Body of pancreas (tissue), 4 donors: Measurements from ENCODE around the gene UBXN6. TPM values are rescaled to one million over a fixed set of nuclear protein-coding genes. Genes with fewer than 3 reads are reported as not detected.

Experiments
- ATAC-seq: fragments of 150-250 bp; one replicate; pipeline ENCODE4 v1.9.1; 2016
- DNase-seq, 4 donors: peaks; one replicate each; pipeline ENCODE4 v3.0.0-alpha.2; 2019
- H3K27ac ChIP-seq, 4 donors: fragments of 200-600 bp; sonication (generic); 1 replicate in 3 of 4; 2 replicates in 1 of 4; pipeline versions ENCODE4 v1.5.1 to v1.6.1; 2016 to 2019; ENCODE audit warnings: mild to moderate bottlenecking in 1 of 4, mixed read lengths in 1 of 4, moderate library complexity in 1 of 4
- H3K27me3 ChIP-seq, 2 donors: fragments of 200-600 bp; sonication (generic); one replicate each; pipeline ENCODE4 v1.6.0; 2016; ENCODE audit warnings: mild to moderate bottlenecking in 1 of 2
- H3K36me3 ChIP-seq, 2 donors: fragments of 200-600 bp; sonication (generic); replicated peaks in 1 of 2; 2 replicates each; pipeline ENCODE4 v1.5.1; 2016; ENCODE audit warnings: low read depth in 2 of 2; ENCODE audit not compliant: insufficient read depth in 1 of 2
- H3K4me1 ChIP-seq: fragments of 200-600 bp; sonication (generic); one replicate; pipeline ENCODE4 v1.6.0; 2016
- H3K4me3 ChIP-seq, 2 donors: fragments of 200-600 bp; sonication (generic); 1 replicate in 1 of 2; 2 replicates in 1 of 2; pipeline ENCODE4 v1.5.1; 2016 to 2019
- H3K9me3 ChIP-seq, 3 donors: fragments of 200-600 bp; sonication (generic); 1 replicate in 2 of 3; 2 replicates in 1 of 3; pipeline ENCODE4 v1.5.1; 2016
- POLR2A ChIP-seq, 3 donors: fragments of 450-650 bp; IDR thresholded peaks; one replicate each; pipeline ENCODE4 v1.6.1; 2016; ENCODE audit warnings: antibody characterized with exemption in 3 of 3, mild to moderate bottlenecking in 2 of 3
- WGBS, 2 donors: methylation state at CpG; one replicate each; pipeline ENCODE4 v1.1.5; 2017; 5-methylcytosine and 5-hydroxymethylcytosine counted together
- intact Hi-C: fragments of 100-400 bp; cut with DNase I; formaldehyde crosslinking; loops from one replicate; pipeline ENCODE4 v1.15.1; 2023
- total RNA-seq, 2 donors: library from RNA; depleted of rRNA; stranded (reverse); fragments of >200 nt; gene quantifications; one replicate each; pipeline ENCODE4 v1.1.0, GENCODE V29; 2016
- TF ChIP-seq, protein P1 (sequence below), 7 experiments: fragments of 450-650 bp in 4 of 7; fragments of 200-600 bp in 3 of 7; sonication (generic) in 3 of 7; IDR thresholded peaks; one replicate each; pipeline ENCODE4 v1.5.1; 2016 to 2019; ENCODE audit warnings: antibody characterized with exemption in 7 of 7

UBXN6 gene
- total RNA-seq, 2 donors from 2014 or later: 64.6 to 107 TPM

DNA sequence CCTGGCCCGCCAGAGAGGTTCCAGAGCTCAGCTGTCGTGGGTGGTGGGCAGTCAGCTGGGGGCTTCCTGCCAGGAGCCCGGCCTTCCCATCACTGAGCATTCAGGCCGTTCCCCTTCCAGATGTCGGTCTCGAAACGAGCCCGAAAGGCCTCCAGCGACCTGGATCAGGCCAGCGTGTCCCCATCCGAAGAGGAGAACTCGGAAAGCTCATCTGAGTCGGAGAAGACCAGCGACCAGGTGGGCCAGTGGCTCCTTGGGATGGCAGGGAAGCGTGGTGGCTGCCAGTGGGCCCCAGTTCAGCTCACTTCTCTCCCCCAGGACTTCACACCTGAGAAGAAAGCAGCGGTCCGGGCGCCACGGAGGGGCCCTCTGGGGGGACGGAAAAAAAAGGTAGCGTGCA is 33.9 kb upstream of the UBXN6 start:
- intact Hi-C loops: no loop called here
- Histone ChIP-seq H3K27me3 (no peaks in the 10 kb centered on the region), H3K4me1 (no peaks in the 10 kb centered on the region), H3K9me3 (no peaks in the 10 kb centered on the region), H3K36me3 (peaks cover 9 to 10% of the 10 kb centered on the region in 2 donors), H3K27ac (no peak overlapping the region), H3K4me3 (no peak overlapping the region)
- WGBS, 2 donors: 90 to 98% methylated on average over 12 to 21 of the region's 21 CpGs
- TF ChIP-seq POLR2A (IDR thresholded peaks at IDR 0.05): no peak
- TF ChIP-seq, protein P1, sequence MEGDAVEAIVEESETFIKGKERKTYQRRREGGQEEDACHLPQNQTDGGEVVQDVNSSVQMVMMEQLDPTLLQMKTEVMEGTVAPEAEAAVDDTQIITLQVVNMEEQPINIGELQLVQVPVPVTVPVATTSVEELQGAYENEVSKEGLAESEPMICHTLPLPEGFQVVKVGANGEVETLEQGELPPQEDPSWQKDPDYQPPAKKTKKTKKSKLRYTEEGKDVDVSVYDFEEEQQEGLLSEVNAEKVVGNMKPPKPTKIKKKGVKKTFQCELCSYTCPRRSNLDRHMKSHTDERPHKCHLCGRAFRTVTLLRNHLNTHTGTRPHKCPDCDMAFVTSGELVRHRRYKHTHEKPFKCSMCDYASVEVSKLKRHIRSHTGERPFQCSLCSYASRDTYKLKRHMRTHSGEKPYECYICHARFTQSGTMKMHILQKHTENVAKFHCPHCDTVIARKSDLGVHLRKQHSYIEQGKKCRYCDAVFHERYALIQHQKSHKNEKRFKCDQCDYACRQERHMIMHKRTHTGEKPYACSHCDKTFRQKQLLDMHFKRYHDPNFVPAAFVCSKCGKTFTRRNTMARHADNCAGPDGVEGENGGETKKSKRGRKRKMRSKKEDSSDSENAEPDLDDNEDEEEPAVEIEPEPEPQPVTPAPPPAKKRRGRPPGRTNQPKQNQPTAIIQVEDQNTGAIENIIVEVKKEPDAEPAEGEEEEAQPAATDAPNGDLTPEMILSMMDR (IDR thresholded peaks at IDR 0.05): no peak
- ATAC-seq: no peak
- DNase-seq: no peak

DNA sequence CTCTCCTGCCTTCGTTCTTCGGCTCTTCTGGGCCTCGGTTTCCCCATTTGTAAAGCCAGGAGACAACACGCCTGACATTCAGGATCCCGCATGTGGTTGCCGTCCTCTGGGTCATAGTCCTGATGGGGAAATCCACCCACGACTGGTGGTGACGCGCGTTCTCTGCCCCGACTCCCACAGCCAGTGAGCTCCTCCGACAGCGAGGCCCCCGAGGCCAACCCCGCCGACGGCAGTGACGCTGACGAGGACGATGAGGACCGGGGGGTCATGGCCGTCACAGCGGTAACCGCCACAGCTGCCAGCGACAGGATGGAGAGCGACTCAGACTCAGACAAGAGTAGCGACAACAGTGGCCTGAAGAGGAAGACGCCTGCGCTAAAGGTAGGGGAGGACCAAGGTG is 30.9 kb upstream of the UBXN6 start:
- no peak for ATAC-seq
- H3K9me3 ChIP-seq: no peaks in the 10 kb centered on the region
- H3K36me3 ChIP-seq: peaks cover 0 to under 1% of the 10 kb centered on the region in 2 donors
- no peak overlapping the region for H3K27ac ChIP-seq
- H3K27me3 ChIP-seq: no peaks in the 10 kb centered on the region
- no peak for TF ChIP-seq POLR2A (IDR thresholded peaks at IDR 0.05)
- TF ChIP-seq, protein P1 (IDR thresholded peaks at IDR 0.05): no peak
- no peak overlapping the region for H3K4me3 ChIP-seq
- no peak for DNase-seq
- 89 to 92% methylated on average over 27 to 29 of the region's 29 CpGs for WGBS, 2 donors
- H3K4me1 ChIP-seq: no peaks in the 10 kb centered on the region
- intact Hi-C loops: no loop called here

DNA sequence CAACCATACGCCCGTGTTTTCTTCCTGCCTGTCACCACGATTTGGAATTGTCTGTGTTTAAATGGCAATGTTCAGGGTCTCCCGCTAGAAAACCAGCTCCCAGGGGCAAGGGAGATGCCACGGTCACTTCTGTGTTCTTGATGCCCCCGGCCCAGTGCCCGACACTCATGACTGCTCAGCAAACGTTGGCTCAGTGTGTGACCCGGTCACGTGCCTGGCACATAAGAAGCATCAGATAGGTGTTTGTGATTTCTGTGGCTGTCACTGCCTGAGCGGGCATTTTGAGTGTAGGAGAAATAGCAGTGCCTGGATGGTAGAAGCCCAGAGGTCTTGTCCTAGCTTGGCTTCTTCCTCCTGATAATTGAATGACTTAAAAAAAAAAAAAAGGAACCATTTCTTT is 30.0 kb upstream of the UBXN6 start:
- H3K4me1 ChIP-seq: no peaks in the 10 kb centered on the region
- intact Hi-C loops: no loop called here
- no peak for TF ChIP-seq POLR2A (IDR thresholded peaks at IDR 0.05)
- TF ChIP-seq, protein P1 (IDR thresholded peaks at IDR 0.05): no peak
- no peaks in the 10 kb centered on the region for H3K9me3 ChIP-seq
- WGBS, 2 donors: 83 to 86% methylated on average over 6 to 11 of the region's 11 CpGs
- ATAC-seq (no peak), DNase-seq (no peak)
- H3K27ac ChIP-seq: no peak overlapping the region
- no peaks in the 10 kb centered on the region for H3K27me3 ChIP-seq
- H3K4me3 ChIP-seq: no peak overlapping the region
- peaks cover 0 to 3% of the 10 kb centered on the region in 2 donors for H3K36me3 ChIP-seq

DNA sequence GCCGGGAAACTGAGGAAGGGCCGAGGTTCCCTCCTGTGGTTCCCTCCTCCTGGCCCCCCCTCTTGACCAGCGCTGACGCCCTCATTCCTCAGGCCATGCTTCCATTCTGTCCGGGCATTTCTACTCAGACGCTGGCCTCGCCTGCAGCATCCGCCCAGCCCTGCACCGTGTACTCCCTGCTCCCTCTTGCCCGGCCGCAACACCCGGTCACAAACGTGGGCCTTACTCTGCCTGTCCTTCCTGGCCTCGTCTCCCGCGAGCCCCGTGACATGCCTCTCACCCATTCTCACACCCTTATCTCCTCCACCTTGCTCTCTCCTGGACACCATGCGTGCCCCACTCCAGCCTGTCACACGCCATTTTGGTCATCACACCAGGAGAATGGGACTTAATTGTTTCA is 25.8 kb upstream of the UBXN6 start:
- no peaks in the 10 kb centered on the region for H3K9me3 ChIP-seq
- no peak overlapping the region for H3K27ac ChIP-seq
- ATAC-seq: no peak
- H3K4me3 ChIP-seq: no peak overlapping the region
- intact Hi-C loops: no loop called here
- TF ChIP-seq POLR2A (IDR thresholded peaks at IDR 0.05): no peak
- TF ChIP-seq, protein P1 (IDR thresholded peaks at IDR 0.05): no peak
- H3K27me3 ChIP-seq: no peaks in the 10 kb centered on the region
- no peaks in the 10 kb centered on the region for H3K4me1 ChIP-seq
- H3K36me3 ChIP-seq: peaks cover 0 to 3% of the 10 kb centered on the region in 2 donors
- WGBS, 2 donors: 93 to 94% methylated on average over 18 of the region's 19 CpGs
- no peak for DNase-seq

DNA sequence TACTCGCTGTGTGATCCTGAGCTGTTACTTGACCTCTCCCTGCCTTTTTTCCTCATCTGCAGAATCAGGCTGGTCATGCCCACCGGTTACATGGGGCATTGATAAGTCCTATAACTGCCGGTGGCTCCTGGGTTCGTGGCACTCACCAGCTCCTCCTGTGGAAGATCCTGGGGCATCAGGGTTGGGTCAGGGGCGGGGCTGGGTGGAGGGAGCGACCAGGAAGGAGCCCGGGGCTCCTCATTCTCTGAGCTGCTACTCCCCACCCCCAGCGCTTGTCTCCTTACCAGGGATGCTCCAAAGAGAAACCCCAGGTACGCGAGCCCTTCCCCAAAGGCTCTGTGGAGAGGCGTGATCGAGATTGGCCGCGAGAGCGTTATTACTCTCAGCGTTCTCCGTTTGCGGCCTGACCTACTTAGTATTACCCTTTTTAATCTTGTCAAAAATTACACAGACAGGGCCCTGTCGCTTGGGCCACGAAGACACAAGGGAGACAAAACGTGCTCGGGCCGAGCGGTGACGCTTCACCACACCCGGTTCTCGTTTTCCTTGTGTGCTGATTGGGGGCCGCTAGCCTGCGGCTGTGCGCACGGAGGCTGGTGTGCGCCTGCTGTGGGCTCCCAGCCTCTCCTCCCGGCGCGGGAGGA is 25.2 kb upstream of the UBXN6 start:
- DNase-seq (no peak), ATAC-seq (no peak)
- H3K36me3 ChIP-seq: peaks cover 0 to 3% of the 10 kb centered on the region in 2 donors
- no peak overlapping the region for H3K4me3 ChIP-seq
- H3K27me3 ChIP-seq: no peaks in the 10 kb centered on the region
- H3K27ac ChIP-seq: no peak overlapping the region
- H3K4me1 ChIP-seq: no peaks in the 10 kb centered on the region
- WGBS, 2 donors: 89 to 96% methylated on average over 31 to 35 of the region's 35 CpGs
- TF ChIP-seq, protein P1 (IDR thresholded peaks at IDR 0.05): no peak
- TF ChIP-seq POLR2A (IDR thresholded peaks at IDR 0.05): no peak
- intact Hi-C loops: no loop called here
- H3K9me3 ChIP-seq: no peaks in the 10 kb centered on the region
